GF-D8 (cell line): Measurements from ENCODE around the gene SMYD3.

Source experiments
- DNase-seq: peaks from one replicate; lab custom pipeline; 2025; lab: John Stamatoyannopoulos, UW

SMYD3 gene

GRCh38 chr1:245873068-245873467, 634.0 kb downstream of the SMYD3 start:
- no peak for DNase-seq

DNA sequence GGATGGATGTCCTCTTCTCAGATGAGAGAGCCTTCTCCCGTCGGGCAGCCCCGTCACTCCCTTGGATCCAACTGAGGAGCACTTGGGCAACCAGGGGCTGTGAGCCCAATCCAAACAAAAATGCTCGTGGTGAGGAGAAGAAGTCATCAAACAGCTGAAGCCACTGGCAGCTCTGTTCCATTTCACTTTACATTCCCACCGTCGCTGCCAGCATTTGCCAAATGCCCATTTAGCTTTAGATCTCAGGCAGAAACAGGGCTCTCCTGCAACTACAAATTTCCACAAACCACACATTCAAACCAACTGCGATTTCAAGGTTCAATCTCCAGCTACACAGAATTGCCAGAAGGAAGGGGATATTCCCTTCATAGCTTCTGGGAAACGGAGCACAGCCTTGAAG, 634.6 kb downstream of the SMYD3 start:
- no peak for DNase-seq

GRCh38 chr1:245871915-245872314, 635.2 kb downstream of the SMYD3 start:
- DNase-seq: no peak

DNA sequence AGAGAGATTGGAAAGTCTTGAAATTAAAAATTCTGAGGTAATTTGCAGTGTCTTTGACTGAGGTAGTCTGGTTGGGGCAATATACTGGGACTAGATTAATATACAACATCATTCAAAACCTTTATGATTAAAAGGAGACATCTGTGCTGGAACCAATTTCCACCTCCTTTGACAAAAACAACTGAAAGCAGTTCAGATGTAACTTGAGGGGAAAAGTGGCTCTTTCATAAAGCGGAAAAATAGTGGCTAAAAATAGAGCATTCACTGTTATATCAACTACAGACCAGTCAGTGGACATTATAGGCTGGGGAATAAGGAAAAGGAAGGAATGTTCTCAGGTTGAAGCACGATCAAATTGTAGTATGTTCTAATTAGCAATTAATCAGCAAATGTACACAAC, 635.9 kb downstream of the SMYD3 start:
- no peak for DNase-seq

DNA sequence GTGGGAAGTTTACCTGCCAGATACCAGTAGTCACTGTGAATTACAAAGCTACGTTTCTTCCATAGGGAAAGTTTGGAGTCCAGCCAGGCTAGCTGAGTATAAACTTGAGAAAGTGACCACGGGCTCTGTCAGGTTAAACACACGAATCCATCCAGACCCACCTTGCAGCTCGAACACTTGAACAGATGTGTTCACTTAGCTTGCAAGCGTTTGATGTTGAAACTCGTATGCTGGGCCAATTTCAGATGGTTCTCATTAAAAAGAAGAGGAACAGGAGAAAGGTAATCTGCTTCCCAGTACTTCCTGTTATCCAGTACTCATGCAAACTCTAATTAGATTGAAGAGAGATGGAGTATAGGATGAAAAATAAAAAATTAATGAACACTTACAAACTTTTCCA, 636.4 kb downstream of the SMYD3 start:
- no peak for DNase-seq

- DNase-seq: no peak
These were observed 637.2 kb downstream of the SMYD3 start for GRCh38 chr1:245869847-245870246.

- DNase-seq: no peak
These were observed 639.3 kb downstream of the SMYD3 start for GRCh38 chr1:245867738-245868137.

GRCh38 chr1:245864872-245865271, 642.2 kb downstream of the SMYD3 start:
- no peak for DNase-seq

GRCh38 chr1:245863566-245864184, 643.4 kb downstream of the SMYD3 start:
- DNase-seq: no peak

DNA sequence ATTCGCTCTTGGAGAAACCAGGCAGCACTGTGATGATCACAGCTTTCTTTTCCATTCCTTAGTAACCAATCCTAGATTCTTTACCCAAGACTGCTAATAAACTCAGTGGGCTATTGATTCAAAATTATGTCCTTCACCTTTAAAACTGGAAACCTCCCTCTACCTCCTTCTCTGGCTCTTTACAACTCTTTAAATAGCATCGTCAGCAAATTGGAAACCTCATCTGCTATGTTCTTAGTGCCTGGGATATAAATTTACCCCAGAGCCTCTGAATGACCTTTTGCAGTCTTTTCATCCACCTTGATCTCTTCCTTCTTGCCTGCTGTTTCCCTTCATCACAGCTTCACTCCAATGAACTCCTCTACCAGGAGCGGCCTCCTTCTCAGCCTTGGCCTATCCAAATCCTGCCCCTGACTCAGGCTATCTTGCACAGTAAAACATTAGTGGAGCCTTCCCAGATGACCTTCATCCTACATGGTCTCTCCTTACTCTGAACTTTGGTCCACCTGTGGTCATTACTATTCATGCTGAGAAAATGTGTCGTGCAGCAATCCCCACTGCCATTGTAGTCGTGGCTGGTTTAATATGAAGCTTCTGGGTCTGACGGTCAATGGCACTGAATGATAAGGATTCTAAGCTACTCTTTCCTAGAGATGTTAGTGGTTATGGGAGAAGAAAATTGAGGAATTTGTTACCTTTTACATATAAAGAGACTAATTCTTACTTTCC, 644.1 kb downstream of the SMYD3 start:
- DNase-seq: no peak

GRCh38 chr1:245860657-245861544, 646.2 kb downstream of the SMYD3 start:
- no peak for DNase-seq

- DNase-seq: no peak
These were observed 647.5 kb downstream of the SMYD3 start for GRCh38 chr1:245859493-245860114.

DNA sequence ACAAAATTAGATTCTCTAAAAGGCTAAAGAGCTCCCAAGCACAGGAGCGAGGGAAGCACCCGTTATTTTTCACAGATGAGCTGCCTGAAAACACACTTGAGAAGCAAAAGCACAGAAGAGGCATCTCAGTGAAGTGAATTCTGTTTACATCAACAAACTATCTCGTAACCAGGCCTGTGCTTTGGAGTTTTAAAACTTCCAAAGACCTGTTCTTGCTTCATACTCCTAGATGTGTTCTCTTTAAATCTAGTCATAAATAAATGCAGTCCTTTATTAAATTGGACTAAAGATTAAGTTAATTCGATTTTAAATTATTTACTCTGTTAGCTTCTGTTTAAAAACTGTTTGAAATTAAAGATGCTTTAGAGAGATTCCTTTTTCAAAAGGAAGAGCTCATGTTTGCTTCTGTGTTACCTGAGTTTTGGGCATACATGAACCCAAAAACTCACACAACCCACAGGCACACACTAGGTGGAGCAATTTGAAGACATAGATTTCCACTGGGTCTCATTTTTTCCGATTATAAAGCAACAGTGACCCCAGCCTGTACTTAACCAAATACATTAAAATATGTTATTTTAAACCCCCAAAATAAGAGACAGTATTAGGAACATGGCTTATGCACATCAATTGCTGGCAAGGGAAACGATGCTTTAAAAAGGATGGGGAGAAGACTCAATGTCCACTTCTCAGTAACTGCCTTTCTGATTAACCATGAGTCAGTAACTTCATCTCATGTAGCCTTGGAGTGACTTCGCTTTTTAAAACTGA, 648.2 kb downstream of the SMYD3 start:
- no peak for DNase-seq

DNA sequence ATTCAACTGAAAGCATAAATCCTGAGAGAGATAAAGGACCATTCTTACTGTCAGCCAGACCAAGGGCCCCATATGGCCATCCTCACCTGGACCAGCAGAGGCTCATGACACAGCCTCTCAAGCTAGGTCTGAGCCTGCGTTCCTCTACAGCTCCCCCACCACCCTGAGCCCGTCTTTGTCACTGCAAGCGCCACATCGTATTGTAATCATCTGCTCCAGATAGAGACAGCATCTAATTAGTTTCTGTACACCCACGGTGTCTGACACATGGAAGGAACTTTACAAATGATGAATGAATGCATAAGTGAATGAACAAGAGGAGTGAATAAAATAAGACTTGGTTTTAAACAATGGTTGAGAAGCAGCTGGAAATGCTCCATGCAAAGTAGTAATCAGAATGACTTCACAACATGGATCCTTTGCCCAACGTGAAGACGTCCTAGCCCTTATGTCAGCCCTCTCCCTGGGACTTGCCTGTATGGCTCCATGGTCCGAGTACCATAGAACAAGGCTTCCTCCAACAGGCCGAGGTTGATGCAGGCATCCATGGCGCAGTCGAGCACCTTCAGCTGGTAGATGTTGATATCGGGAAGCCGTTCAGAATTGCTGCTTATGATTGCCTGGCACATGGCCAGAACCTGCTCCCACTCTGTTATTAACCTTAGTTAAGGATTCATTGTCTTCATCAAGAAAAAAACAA, 648.9 kb downstream of the SMYD3 start:
- DNase-seq: no peak

DNA sequence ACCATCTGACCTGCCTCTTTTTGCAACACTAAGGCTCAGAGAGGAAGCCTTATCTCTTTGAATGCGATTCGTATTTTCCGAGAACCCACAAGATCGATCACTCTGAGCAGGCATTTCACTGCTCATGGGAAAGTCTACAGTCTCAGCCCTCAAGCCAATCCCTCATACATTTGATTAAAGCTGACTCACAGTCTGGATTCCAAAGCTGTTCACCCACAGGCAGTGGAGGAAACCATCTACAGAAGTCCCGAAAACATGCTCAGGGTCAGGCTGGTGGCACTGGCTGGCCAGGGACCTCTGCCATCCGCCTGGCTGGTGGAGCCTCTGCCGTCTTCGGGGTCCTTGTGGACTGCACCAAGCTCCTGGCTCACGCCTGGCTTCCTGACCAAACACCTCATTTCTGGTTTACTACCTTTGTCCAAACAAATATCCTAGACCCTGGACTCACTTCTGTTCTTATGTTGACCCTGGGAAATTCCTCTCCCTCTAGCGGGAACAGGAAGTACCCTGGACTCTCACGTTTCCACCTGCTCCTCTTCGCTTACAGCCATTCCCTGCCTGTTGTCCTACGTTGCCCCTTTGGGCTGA, 650.0 kb downstream of the SMYD3 start:
- no peak for DNase-seq

GRCh38 chr1:245855846-245856730, 651.0 kb downstream of the SMYD3 start:
- DNase-seq: no peak

- DNase-seq: no peak
These were observed 653.8 kb downstream of the SMYD3 start for GRCh38 chr1:245853291-245853690.

DNA sequence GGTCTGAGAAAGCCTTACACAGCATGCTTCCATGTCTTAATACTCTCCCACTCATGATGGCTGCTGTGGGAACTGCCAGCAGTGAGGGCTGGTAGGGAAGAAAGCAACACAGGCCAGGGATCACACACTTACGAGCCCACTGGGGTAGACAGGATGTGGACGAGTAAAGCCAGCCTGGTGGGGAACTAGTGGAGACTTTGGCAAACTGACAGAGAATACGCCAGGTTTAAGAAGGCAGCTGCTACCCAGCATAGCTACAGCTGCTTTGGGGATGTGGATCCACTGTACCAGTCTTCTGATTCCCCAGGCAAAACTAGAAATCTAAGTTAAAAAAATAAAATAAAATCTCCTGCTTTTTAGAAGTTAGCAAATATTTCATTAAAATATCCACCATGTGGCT, 664.0 kb downstream of the SMYD3 start:
- no peak for DNase-seq

DNA sequence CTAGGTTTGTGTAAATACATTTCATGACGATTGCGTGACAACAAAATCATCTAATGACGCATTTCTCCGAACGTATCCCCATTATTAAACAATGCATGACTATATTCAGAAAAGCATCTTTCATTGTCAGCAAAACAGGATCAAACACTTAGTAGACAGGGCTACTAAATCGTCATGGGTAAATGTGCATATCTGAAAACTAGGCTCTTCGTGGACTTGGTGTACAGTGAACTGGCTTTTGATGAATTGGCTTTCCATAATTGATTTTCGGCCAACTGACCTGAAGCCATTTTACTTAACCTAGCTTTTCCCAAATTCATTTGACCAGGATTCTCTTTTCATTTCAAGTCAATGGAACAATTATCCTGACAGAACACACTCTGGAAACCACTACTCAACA, 665.0 kb downstream of the SMYD3 start:
- DNase-seq: no peak

DNA sequence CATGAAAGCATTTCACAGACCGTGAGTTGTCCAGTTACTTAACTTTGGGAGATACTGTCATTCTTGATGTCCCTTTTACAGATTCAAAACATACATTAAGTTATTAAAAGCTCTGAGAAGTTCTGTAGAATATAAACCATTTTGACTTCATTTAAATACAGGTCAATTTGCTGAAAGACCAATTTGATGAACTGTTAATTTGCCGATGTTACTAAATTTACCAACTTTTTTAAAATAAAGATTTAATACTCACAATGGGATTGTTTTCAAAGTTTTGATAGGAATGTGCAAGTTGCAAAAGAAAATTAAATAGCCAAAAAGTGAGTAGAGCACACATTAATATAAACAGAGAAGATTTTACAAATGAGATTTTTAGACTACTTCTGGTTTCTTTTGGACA, 666.1 kb downstream of the SMYD3 start:
- no peak for DNase-seq
